Measurements from ENCODE around the gene CACNA1F. TPM values are rescaled to one million over a fixed set of nuclear protein-coding genes. Genes with fewer than 3 reads are reported as not detected.
A peak's percentile ranks its signal among the peaks of the same experiment; 100 is the strongest.

CACNA1F gene
- total RNA-seq, 1 experiment from 2014 or later = not detected

- no peak overlapping the region; the same call in 1 of the 2 replicates for H3K27ac ChIP-seq (ENCODE audit: low read length)
- no TSS peak for BruUV-seq (replicated peaks)
- no peak for ATAC-seq
Measured at GRCh38 chrX:49165901-49166881, 66.9 kb downstream of the CACNA1F start.

GRCh38 chrX:49164589-49165360 lies 68.4 kb downstream of the CACNA1F start:
- DNase-seq (no peak), ATAC-seq (no peak)
- Histone ChIP-seq H3K4me1 (ENCODE audit: insufficient read depth, low read length) (peaks cover 22% of the 10 kb centered on the region), H3K9me2 (replicated peaks; ENCODE audit: low read length) (no peaks in the 10 kb centered on the region), H2AFZ (ENCODE audit: low read length) (no peak overlapping the region), H3K36me3 (ENCODE audit: low read depth, low read length) (no peaks in the 10 kb centered on the region), H3F3A (ENCODE audit: low read length, unreplicated experiment) (no peaks in the 10 kb centered on the region), H3K4me3 (ENCODE audit: low read length) (no peak overlapping the region), H3K4me2 (ENCODE audit: low read length) (peak overlapping the region; percentile 93; the same call in 1 of the 2 replicates), H3K27me3 (ENCODE audit: low read length) (no peaks in the 10 kb centered on the region), H3K79me2 (ENCODE audit: low read length) (no peaks in the 10 kb centered on the region), H3K9ac (ENCODE audit: low read length) (no peak overlapping the region), H3K9me3 (ENCODE audit: low read length) (no peaks in the 10 kb centered on the region), H4K20me1 (ENCODE audit: low read length) (no peaks in the 10 kb centered on the region), H3K27ac (ENCODE audit: low read length) (no peak overlapping the region)
- intact Hi-C loops (cut with micrococcal nuclease) = loop anchor here (2.0 to 5.0 kb wide), 3 partner anchors 42 to 122 kb away; partner anchors contain the start of genes GPKOW and TFE3
- BruUV-seq (replicated peaks) = no TSS peak
- CTCF ChIA-PET = no interaction called here
- POLR2A ChIA-PET (ENCODE audit: unreplicated experiment) = no interaction called here
- TF ChIP-seq EZH2 (IDR thresholded peaks at IDR 0.05; ENCODE audit: low read length, unreplicated experiment) = no peak
- TF ChIP-seq CTCF (conservative IDR thresholded peaks at IDR 0.05; ENCODE audit: low read depth, low read length) = no peak
- TF ChIP-seq EZH2phosphoT487 (IDR thresholded peaks at IDR 0.05; ENCODE audit: borderline replicate concordance, low read length) = no peak

More at GRCh38 chrX:49165901-49166881, 66.9 kb downstream of the CACNA1F start:
- H3F3A ChIP-seq (ENCODE audit: low read length, unreplicated experiment) = no peaks in the 10 kb centered on the region
- TF ChIP-seq CTCF (conservative IDR thresholded peaks at IDR 0.05; ENCODE audit: low read depth, low read length) (no peak), EZH2 (IDR thresholded peaks at IDR 0.05; ENCODE audit: low read length, unreplicated experiment) (no peak), EZH2phosphoT487 (IDR thresholded peaks at IDR 0.05; ENCODE audit: borderline replicate concordance, low read length) (no peak)
- H3K27me3 ChIP-seq (ENCODE audit: low read length) = no peaks in the 10 kb centered on the region
- ChIA-PET POLR2A (ENCODE audit: unreplicated experiment) (no interaction called here), CTCF (no interaction called here)
- H3K4me1 ChIP-seq (ENCODE audit: insufficient read depth, low read length) = peaks cover 22% of the 10 kb centered on the region
- H3K9me2 ChIP-seq (replicated peaks; ENCODE audit: low read length) = no peaks in the 10 kb centered on the region
- no peaks in the 10 kb centered on the region for H3K36me3 ChIP-seq (ENCODE audit: low read depth, low read length)
- H3K4me2 ChIP-seq (ENCODE audit: low read length) = 0 out of 2 replicates have a peak overlapping the region, but pooled peaks have one; percentile 50
- no peak overlapping the region for H2AFZ ChIP-seq (ENCODE audit: low read length)
- H3K4me3 ChIP-seq (ENCODE audit: low read length) = no peak overlapping the region
- H3K9ac ChIP-seq (ENCODE audit: low read length) = no peak overlapping the region
- intact Hi-C loops (cut with micrococcal nuclease) = loop anchor here (2.0 kb wide), 1 partner anchor 65 kb away; no protein-coding TSS in a partner anchor
- no peaks in the 10 kb centered on the region for H4K20me1 ChIP-seq (ENCODE audit: low read length)
- H3K79me2 ChIP-seq (ENCODE audit: low read length) = no peaks in the 10 kb centered on the region
- H3K9me3 ChIP-seq (ENCODE audit: low read length) = no peaks in the 10 kb centered on the region
- no peak for DNase-seq
